Measurements from ENCODE around the gene JPH3. TPM values are rescaled to one million over a fixed set of nuclear protein-coding genes. Genes with fewer than 3 reads are reported as not detected.

Gene JPH3
- total and polyA plus RNA-seq, 10 donors, result 0.03 TPM; not detected in 9

DNA sequence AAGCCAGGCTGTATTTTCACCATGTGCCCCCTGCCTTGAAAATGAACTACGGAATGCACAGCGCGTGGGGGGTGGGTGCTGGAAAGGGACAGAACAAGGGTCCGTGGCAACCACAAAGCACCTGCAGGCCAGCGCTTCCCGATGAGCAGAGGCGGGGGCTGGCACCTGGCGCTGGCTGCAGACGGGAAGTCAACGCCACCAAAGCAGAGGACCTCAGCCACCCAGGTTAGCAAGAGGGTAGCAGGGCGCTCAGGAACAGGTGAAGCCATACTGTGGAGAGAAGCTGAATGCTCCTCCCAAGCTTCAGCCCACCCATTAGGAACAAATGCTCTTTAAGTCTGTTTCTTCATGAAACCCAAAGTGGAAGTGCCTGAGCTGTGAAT, 98.8 kb downstream of the JPH3 start:
- peaks cover 10 to 60% (median 53%) of the 10 kb centered on the region in 6 donors for H3K4me1 ChIP-seq
- intact Hi-C loops (cut with DNase I; ENCODE audit: low total_unique reads), result no loop called here
- no peaks in the 10 kb centered on the region for H3K9me3 ChIP-seq
- no peak for DNase-seq
- H3K27me3 ChIP-seq (replicated peaks in 1 of 7), result no peaks in the 10 kb centered on the region
- 49 to 83% (median 82%) methylated on average over 11 of the region's 11 CpGs for WGBS, 5 donors
- peak overlapping the region in 6 of 8 donors; percentile 27 to 80 (median 66) for H3K27ac ChIP-seq
- no peak overlapping the region for H3K4me3 ChIP-seq
- H3K36me3 ChIP-seq, result peaks cover 0 to 85% (median 11%) of the 10 kb centered on the region in 6 donors
- TF ChIP-seq CTCF (IDR thresholded peaks at IDR 0.05 in 8 of 11, conservative IDR thresholded peaks at IDR 0.05 in 3 of 11) (no peak), POLR2AphosphoS5 (IDR thresholded peaks at IDR 0.05) (peak in 1 of 3 donors; percentile 56)

- intact Hi-C loops (cut with DNase I; ENCODE audit: low total_unique reads), result no loop called here
- no peak overlapping the region for H3K4me3 ChIP-seq
- H3K36me3 ChIP-seq, result peaks cover 0 to 84% (median 10%) of the 10 kb centered on the region in 6 donors
- no peak for TF ChIP-seq CTCF (IDR thresholded peaks at IDR 0.05 in 8 of 11, conservative IDR thresholded peaks at IDR 0.05 in 3 of 11)
- TF ChIP-seq POLR2AphosphoS5 (IDR thresholded peaks at IDR 0.05), result peak; percentile 78 to 88 (median 79)
- H3K27ac ChIP-seq, result peak overlapping the region in 6 of 8 donors; percentile 27 to 80 (median 66)
- peak; percentile 86 for DNase-seq
- no peaks in the 10 kb centered on the region for H3K9me3 ChIP-seq
- H3K4me1 ChIP-seq, result peaks cover 10 to 60% (median 53%) of the 10 kb centered on the region in 6 donors
- WGBS, 5 donors, result 58 to 80% (median 73%) methylated on average over 22 to 23 of the region's 23 CpGs
- H3K27me3 ChIP-seq (replicated peaks in 1 of 7), result no peaks in the 10 kb centered on the region
These were observed 99.2 kb downstream of the JPH3 start for GRCh38 chr16:87701505-87701921.

- Histone ChIP-seq H3K4me1 (peaks cover 10 to 60% (median 53%) of the 10 kb centered on the region in 6 donors), H3K9me3 (no peaks in the 10 kb centered on the region), H3K36me3 (peaks cover 0 to 84% (median 16%) of the 10 kb centered on the region in 6 donors), H3K27ac (peak overlapping the region in 6 of 8 donors; percentile 13 to 80 (median 66)), H3K4me3 (peak overlapping the region in 1 of 8 donors; percentile 33), H3K27me3 (replicated peaks in 1 of 7) (no peaks in the 10 kb centered on the region)
- intact Hi-C loops (cut with DNase I; ENCODE audit: low total_unique reads), result no loop called here
- DNase-seq, result peak; percentile 87
- 4 to 25% (median 17%) methylated on average over 9 to 19 of the region's 19 CpGs for WGBS, 5 donors
- TF ChIP-seq CTCF (IDR thresholded peaks at IDR 0.05 in 8 of 11, conservative IDR thresholded peaks at IDR 0.05 in 3 of 11) (peak in 8 of 11 experiments; percentile 16 to 59 (median 52)), POLR2AphosphoS5 (IDR thresholded peaks at IDR 0.05) (peak; percentile 32 to 74 (median 50)), POLR2A (IDR thresholded peaks at IDR 0.05) (no peak)
These were observed 100.1 kb downstream of the JPH3 start for GRCh38 chr16:87702325-87702811.

DNA sequence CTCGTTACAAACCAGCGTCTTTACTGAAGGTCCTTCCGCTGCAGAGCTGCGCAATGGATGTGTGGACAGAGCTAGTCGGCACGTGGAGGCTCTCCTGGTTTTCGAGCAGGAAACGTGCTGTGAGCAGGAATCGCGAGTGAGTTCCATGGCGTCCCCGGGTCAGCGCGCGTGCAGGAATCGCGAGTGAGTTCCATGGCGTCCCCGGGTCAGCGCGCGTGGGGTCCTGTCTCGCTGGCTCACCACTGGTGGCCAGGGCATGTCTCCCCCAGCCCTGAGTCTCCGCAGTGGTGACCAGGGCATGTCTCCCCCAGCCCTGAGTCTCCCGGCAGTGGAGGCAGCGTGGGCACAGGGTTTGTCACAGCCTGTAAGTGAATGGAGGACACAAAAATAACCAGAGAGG, 100.8 kb downstream of the JPH3 start:
- no peak overlapping the region for H3K4me3 ChIP-seq
- H3K27ac ChIP-seq, result peak overlapping the region in 4 of 8 donors; percentile 63 to 80 (median 75)
- H3K9me3 ChIP-seq, result no peaks in the 10 kb centered on the region
- no peaks in the 10 kb centered on the region for H3K27me3 ChIP-seq (replicated peaks in 1 of 7)
- peaks cover 10 to 57% (median 50%) of the 10 kb centered on the region in 6 donors for H3K4me1 ChIP-seq
- intact Hi-C loops (cut with DNase I; ENCODE audit: low total_unique reads), result no loop called here
- no peak for TF ChIP-seq POLR2A (IDR thresholded peaks at IDR 0.05)
- no peak for TF ChIP-seq CTCF (IDR thresholded peaks at IDR 0.05 in 8 of 11, conservative IDR thresholded peaks at IDR 0.05 in 3 of 11)
- no peak for TF ChIP-seq POLR2AphosphoS5 (IDR thresholded peaks at IDR 0.05)
- WGBS, 5 donors, result 54 to 78% (median 62%) methylated on average over 25 to 26 of the region's 26 CpGs
- H3K36me3 ChIP-seq, result peaks cover 0 to 85% (median 23%) of the 10 kb centered on the region in 6 donors
- no peak for DNase-seq
